GM23338 (cell line): Measurements from ENCODE around the gene SPRY1.

ENCODE experiments used
- CREB1 ChIP-seq: fragments of 250-450 bp; sonication (Bioruptor Pico); IDR thresholded peaks from 2 replicates; pipeline ENCODE4 v1.5.0; 2020; ENCODE audit warnings: low read depth, mild to moderate bottlenecking, moderate library complexity
- POLR2AphosphoS5 ChIP-seq: IDR thresholded peaks from 2 replicates; pipeline ENCODE4 v1.6.1; 2016; ENCODE audit warnings: antibody characterized with exemption, low read depth
- TF ChIP-seq, protein P1 (sequence below), 2 experiments: fragments of 200-600 bp in 1 of 2; sonication (generic) in 1 of 2; conservative IDR thresholded peaks; 2 replicates each; pipeline versions ENCODE4 v1.5.1 to v1.6.1; 2016 to 2017; ENCODE audit warnings: antibody characterized with exemption in 2 of 2, low read depth in 2 of 2, mild to moderate bottlenecking in 2 of 2, moderate library complexity in 1 of 2

DNA sequence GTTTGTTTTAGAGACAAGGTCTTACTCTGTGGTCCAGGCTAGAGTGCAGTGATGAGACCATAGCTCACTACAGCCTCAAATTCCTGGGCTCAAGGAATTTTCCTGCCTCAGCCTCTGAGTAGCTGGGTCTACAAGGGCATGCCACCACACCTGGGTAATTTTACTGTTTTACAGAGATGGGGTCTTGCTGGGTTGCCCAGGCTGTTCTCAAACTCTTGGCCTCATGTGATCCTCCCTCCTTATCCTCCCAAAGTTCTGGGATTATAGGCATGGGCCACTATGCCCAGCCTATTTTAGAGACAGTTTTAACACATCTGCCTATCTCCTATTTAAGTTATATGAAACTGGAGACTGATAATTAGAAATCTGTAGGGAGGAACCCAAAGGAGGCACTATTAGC is 53.8 kb downstream of the SPRY1 start:
- TF ChIP-seq, protein P1, sequence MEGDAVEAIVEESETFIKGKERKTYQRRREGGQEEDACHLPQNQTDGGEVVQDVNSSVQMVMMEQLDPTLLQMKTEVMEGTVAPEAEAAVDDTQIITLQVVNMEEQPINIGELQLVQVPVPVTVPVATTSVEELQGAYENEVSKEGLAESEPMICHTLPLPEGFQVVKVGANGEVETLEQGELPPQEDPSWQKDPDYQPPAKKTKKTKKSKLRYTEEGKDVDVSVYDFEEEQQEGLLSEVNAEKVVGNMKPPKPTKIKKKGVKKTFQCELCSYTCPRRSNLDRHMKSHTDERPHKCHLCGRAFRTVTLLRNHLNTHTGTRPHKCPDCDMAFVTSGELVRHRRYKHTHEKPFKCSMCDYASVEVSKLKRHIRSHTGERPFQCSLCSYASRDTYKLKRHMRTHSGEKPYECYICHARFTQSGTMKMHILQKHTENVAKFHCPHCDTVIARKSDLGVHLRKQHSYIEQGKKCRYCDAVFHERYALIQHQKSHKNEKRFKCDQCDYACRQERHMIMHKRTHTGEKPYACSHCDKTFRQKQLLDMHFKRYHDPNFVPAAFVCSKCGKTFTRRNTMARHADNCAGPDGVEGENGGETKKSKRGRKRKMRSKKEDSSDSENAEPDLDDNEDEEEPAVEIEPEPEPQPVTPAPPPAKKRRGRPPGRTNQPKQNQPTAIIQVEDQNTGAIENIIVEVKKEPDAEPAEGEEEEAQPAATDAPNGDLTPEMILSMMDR (conservative IDR thresholded peaks at IDR 0.05; ENCODE audit: low read depth in 2 of 2) = no peak
- no peak for TF ChIP-seq POLR2AphosphoS5
- no peak for TF ChIP-seq CREB1
